HG03457 (cell line): ENCODE results near the gene ZDHHC11.
"Not testable (repeated sequence)": the region's sequence is repeated elsewhere in the genome, so short reads cannot be mapped to it uniquely, and the experiment has no call there.

Source experiments
- ATAC-seq: cut with Tn5 transposase; IDR thresholded peaks from one replicate; pipeline ENCODE4 v1.9.1; 2021; ENCODE audit warnings: moderate number of reproducible peaks; ENCODE audit not compliant: unreplicated experiment

The ZDHHC11 gene

GRCh38 chr5:845676-846601 is 4.8 kb downstream of the ZDHHC11 start:
- ATAC-seq = not testable (repeated sequence)

GRCh38 chr5:845031-845675 is 5.6 kb downstream of the ZDHHC11 start:
- not testable (repeated sequence) for ATAC-seq

- ATAC-seq = not testable (repeated sequence)
Measured at GRCh38 chr5:844426-844825, 6.4 kb downstream of the ZDHHC11 start.

GRCh38 chr5:843926-844325 is 6.9 kb downstream of the ZDHHC11 start:
- ATAC-seq = not testable (repeated sequence)

- not testable (repeated sequence) for ATAC-seq
Measured at GRCh38 chr5:843371-843770, 7.4 kb downstream of the ZDHHC11 start.

- ATAC-seq = not testable (repeated sequence)
Measured at GRCh38 chr5:842402-843221, 8.2 kb downstream of the ZDHHC11 start.

GRCh38 chr5:841531-842401 is 9.0 kb downstream of the ZDHHC11 start:
- ATAC-seq = not testable (repeated sequence)

- not testable (repeated sequence) for ATAC-seq
Measured at GRCh38 chr5:840974-841435, 9.8 kb downstream of the ZDHHC11 start.

- ATAC-seq = not testable (repeated sequence)
Measured at GRCh38 chr5:840118-840973, 10.4 kb downstream of the ZDHHC11 start.

- ATAC-seq = not testable (repeated sequence)
Measured at GRCh38 chr5:838431-838851, 12.3 kb downstream of the ZDHHC11 start.

GRCh38 chr5:837621-838121 is 13.1 kb downstream of the ZDHHC11 start:
- not testable (repeated sequence) for ATAC-seq

- ATAC-seq = not testable (repeated sequence)
Measured at GRCh38 chr5:835933-836612, 14.7 kb downstream of the ZDHHC11 start.

GRCh38 chr5:834013-834412 is 16.8 kb downstream of the ZDHHC11 start:
- not testable (repeated sequence) for ATAC-seq

- not testable (repeated sequence) for ATAC-seq
Measured at GRCh38 chr5:828194-828593, 22.6 kb downstream of the ZDHHC11 start.

- ATAC-seq = not testable (repeated sequence)
Measured at GRCh38 chr5:825544-825943, 25.2 kb downstream of the ZDHHC11 start.

GRCh38 chr5:821504-821903 is 29.3 kb downstream of the ZDHHC11 start:
- ATAC-seq = no peak

GRCh38 chr5:820245-820644 is 30.5 kb downstream of the ZDHHC11 start:
- ATAC-seq = no peak

- no peak for ATAC-seq
Measured at GRCh38 chr5:819078-819477, 31.7 kb downstream of the ZDHHC11 start.
